IPS DF 6.9 (cell line): Measurements from ENCODE around the gene SHISA9.

ENCODE experiments used
- DNase-seq: peaks from one replicate; pipeline ENCODE4 v3.0.0-alpha.2; 2013; ENCODE audit warnings: low read depth, low spot score
- H3K27ac ChIP-seq: one replicate; pipeline ENCODE4 v1.5.1; 2013; ENCODE audit warnings: low read length, control low read depth
- H3K27me3 ChIP-seq: 2 replicates; pipeline ENCODE4 v1.6.1; 2013; ENCODE audit warnings: mild to moderate bottlenecking, low read length; ENCODE audit not compliant: control insufficient read depth, insufficient read depth
- H3K36me3 ChIP-seq: 2 replicates; pipeline ENCODE4 v1.6.1; 2013; ENCODE audit warnings: low read length; ENCODE audit not compliant: control insufficient read depth, insufficient read depth
- H3K4me1 ChIP-seq: 2 replicates; pipeline ENCODE4 v1.6.1; 2013; ENCODE audit warnings: low read length; ENCODE audit not compliant: control insufficient read depth, insufficient read depth
- H3K4me3 ChIP-seq: 2 replicates; pipeline ENCODE4 v1.5.1; 2013; ENCODE audit warnings: mild to moderate bottlenecking, low read length
- H3K9me3 ChIP-seq: 2 replicates; pipeline ENCODE4 v1.6.1; 2013; ENCODE audit warnings: low read length, inconsistent platforms; ENCODE audit not compliant: control insufficient read depth, insufficient read depth
- WGBS: extraction: QIAGEN DNeasy Blood & Tissue Kit; methylation state at CpG from one replicate; pipeline ENCODE4 v1.1.7; 2013; ENCODE audit warnings: mixed read lengths, missing lambda C conversion rate; ENCODE audit not compliant: insufficient read length, insufficient coverage; 5-methylcytosine and 5-hydroxymethylcytosine counted together

Gene SHISA9

GRCh38 chr16:13264749-13265552, 363.6 kb downstream of the SHISA9 start:
- no peaks in the 10 kb centered on the region for H3K27me3 ChIP-seq
- no peak for DNase-seq
- H3K4me3 ChIP-seq, result no peak overlapping the region
- H3K36me3 ChIP-seq, result no peaks in the 10 kb centered on the region
- no peaks in the 10 kb centered on the region for H3K4me1 ChIP-seq
- 96% methylated on average over 1 of the region's 4 CpGs for WGBS
- H3K27ac ChIP-seq, result no peak overlapping the region
- H3K9me3 ChIP-seq, result no peaks in the 10 kb centered on the region

- Histone ChIP-seq H3K4me1 (no peaks in the 10 kb centered on the region), H3K36me3 (no peaks in the 10 kb centered on the region), H3K9me3 (no peaks in the 10 kb centered on the region), H3K27ac (no peak overlapping the region), H3K27me3 (no peaks in the 10 kb centered on the region), H3K4me3 (no peak overlapping the region)
- WGBS, result no CpG with 5 or more reads among the region's 1 CpG
- no peak for DNase-seq
Measured at GRCh38 chr16:13269359-13269758, 368.0 kb downstream of the SHISA9 start.

GRCh38 chr16:13269905-13270528, 368.6 kb downstream of the SHISA9 start:
- no peak for DNase-seq
- no peak overlapping the region for H3K4me3 ChIP-seq
- H3K27ac ChIP-seq, result no peak overlapping the region
- H3K36me3 ChIP-seq, result no peaks in the 10 kb centered on the region
- H3K4me1 ChIP-seq, result no peaks in the 10 kb centered on the region
- H3K9me3 ChIP-seq, result no peaks in the 10 kb centered on the region
- WGBS, result no CpG with 5 or more reads among the region's 5 CpGs
- no peaks in the 10 kb centered on the region for H3K27me3 ChIP-seq

GRCh38 chr16:13270602-13271001, 369.2 kb downstream of the SHISA9 start:
- H3K27me3 ChIP-seq, result no peaks in the 10 kb centered on the region
- H3K27ac ChIP-seq, result no peak overlapping the region
- no peak for DNase-seq
- no peak overlapping the region for H3K4me3 ChIP-seq
- no CpG with 5 or more reads among the region's 1 CpG for WGBS
- no peaks in the 10 kb centered on the region for H3K4me1 ChIP-seq
- no peaks in the 10 kb centered on the region for H3K36me3 ChIP-seq
- no peaks in the 10 kb centered on the region for H3K9me3 ChIP-seq

GRCh38 chr16:13289515-13289914, 388.1 kb downstream of the SHISA9 start:
- no peak for DNase-seq
- no peaks in the 10 kb centered on the region for H3K9me3 ChIP-seq
- no peaks in the 10 kb centered on the region for H3K4me1 ChIP-seq
- H3K27ac ChIP-seq, result no peak overlapping the region
- H3K4me3 ChIP-seq, result no peak overlapping the region
- no peaks in the 10 kb centered on the region for H3K36me3 ChIP-seq
- no peaks in the 10 kb centered on the region for H3K27me3 ChIP-seq
